ENCODE results near the gene NAAA.
"Not testable (repeated sequence)": the region's sequence is repeated elsewhere in the genome, so short reads cannot be mapped to it uniquely, and the experiment has no call there.

Gene NAAA

GRCh38 chr4:75919920-75920319 is 20.9 kb downstream of the NAAA start:
- DNase-seq (ENCODE audit: low read depth), result no peak

GRCh38 chr4:75916091-75916661 is 24.6 kb downstream of the NAAA start:
- peak; percentile 52 for DNase-seq (ENCODE audit: low read depth)

- no peak for DNase-seq (ENCODE audit: low read depth)
Measured at GRCh38 chr4:75912968-75913367, 27.8 kb downstream of the NAAA start.

- DNase-seq (ENCODE audit: low read depth), result not testable (repeated sequence)
Measured at GRCh38 chr4:75910831-75911230, 30.0 kb downstream of the NAAA start.

- DNase-seq (ENCODE audit: low read depth), result no peak
Measured at GRCh38 chr4:75909405-75909804, 31.4 kb downstream of the NAAA start.

- DNase-seq (ENCODE audit: low read depth), result no peak
Measured at GRCh38 chr4:75908555-75908954, 32.3 kb downstream of the NAAA start.

- no peak for DNase-seq (ENCODE audit: low read depth)
Measured at GRCh38 chr4:75907966-75908365, 32.8 kb downstream of the NAAA start.

- no peak for DNase-seq (ENCODE audit: low read depth)
Measured at GRCh38 chr4:75904076-75904475, 36.7 kb downstream of the NAAA start.

GRCh38 chr4:75902352-75902751 is 38.5 kb downstream of the NAAA start, which contains the start of gene PPEF2:
TSS of gene PPEF2 (minus strand) at chr4:75902452. CDS start at chr4:75896325, 6,127 bp downstream.
- DNase-seq (ENCODE audit: low read depth), result no peak

- DNase-seq (ENCODE audit: low read depth), result no peak
Measured at GRCh38 chr4:75898536-75898935, 42.3 kb downstream of the NAAA start.

- DNase-seq (ENCODE audit: low read depth), result peak; percentile 10
Measured at GRCh38 chr4:75895744-75896314, 45.0 kb downstream of the NAAA start.

- DNase-seq (ENCODE audit: low read depth), result no peak
Measured at GRCh38 chr4:75892508-75892907, 48.3 kb downstream of the NAAA start.

GRCh38 chr4:75891611-75892010 is 49.2 kb downstream of the NAAA start:
- DNase-seq (ENCODE audit: low read depth), result no peak

- DNase-seq (ENCODE audit: low read depth), result no peak
Measured at GRCh38 chr4:75889537-75890199, 51.1 kb downstream of the NAAA start.

GRCh38 chr4:75886104-75886503 is 54.7 kb downstream of the NAAA start:
- no peak for DNase-seq (ENCODE audit: low read depth)

GRCh38 chr4:75881476-75881875 is 59.3 kb downstream of the NAAA start:
- no peak for DNase-seq (ENCODE audit: low read depth)

GRCh38 chr4:75880278-75880677 is 60.5 kb downstream of the NAAA start:
- DNase-seq (ENCODE audit: low read depth), result no peak

- no peak for DNase-seq (ENCODE audit: low read depth)
Measured at GRCh38 chr4:75878246-75878756, 62.5 kb downstream of the NAAA start.

GRCh38 chr4:75876218-75876617 is 64.6 kb downstream of the NAAA start:
- no peak for DNase-seq (ENCODE audit: low read depth)

GRCh38 chr4:75869100-75869499 is 71.7 kb downstream of the NAAA start:
- no peak for DNase-seq (ENCODE audit: low read depth)

- no peak for DNase-seq (ENCODE audit: low read depth)
Measured at GRCh38 chr4:75867130-75867529, 73.7 kb downstream of the NAAA start.
